NK-92 (cell line): ENCODE results near the gene MUL1.
"Not testable (repeated sequence)": the region's sequence is repeated elsewhere in the genome, so short reads cannot be mapped to it uniquely, and the experiment has no call there.

ENCODE experiments used
- DNase-seq: peaks from one replicate; lab custom pipeline; 2025; ENCODE audit not compliant: unreplicated experiment; lab: John Stamatoyannopoulos, UW

MUL1 gene

DNA sequence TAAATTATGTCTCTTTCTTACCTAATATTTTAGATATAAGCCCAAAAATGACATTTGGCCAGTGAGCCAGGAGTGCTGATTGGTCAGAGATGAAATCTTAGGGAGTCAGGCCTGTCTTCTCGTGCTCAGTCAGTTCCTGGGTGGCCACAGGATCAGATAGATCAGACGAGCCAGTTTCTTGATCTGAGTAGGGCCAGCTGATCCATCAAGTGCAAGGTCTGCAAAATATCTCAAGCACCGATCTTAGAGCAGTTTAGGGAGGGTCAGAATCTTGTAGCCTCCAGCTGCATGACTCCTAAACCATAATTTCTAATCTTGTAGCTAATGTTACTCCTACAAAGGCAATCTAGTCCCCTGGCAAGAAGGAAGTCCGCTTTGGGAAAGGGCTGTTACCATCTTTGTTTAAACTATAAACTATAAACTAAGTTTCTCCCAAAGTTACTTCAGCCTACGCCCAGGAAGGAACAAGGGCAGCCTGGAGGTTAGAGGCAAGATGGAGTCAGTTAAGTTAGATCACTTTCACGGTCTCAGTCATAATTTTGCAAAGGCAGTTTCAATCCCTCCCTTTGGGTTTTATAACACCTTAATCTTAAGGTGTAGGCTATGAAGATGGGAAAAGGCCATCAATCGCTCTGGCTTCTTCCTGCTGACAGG is 11.8 kb upstream of the MUL1 start:
- not testable (repeated sequence) for DNase-seq

DNA sequence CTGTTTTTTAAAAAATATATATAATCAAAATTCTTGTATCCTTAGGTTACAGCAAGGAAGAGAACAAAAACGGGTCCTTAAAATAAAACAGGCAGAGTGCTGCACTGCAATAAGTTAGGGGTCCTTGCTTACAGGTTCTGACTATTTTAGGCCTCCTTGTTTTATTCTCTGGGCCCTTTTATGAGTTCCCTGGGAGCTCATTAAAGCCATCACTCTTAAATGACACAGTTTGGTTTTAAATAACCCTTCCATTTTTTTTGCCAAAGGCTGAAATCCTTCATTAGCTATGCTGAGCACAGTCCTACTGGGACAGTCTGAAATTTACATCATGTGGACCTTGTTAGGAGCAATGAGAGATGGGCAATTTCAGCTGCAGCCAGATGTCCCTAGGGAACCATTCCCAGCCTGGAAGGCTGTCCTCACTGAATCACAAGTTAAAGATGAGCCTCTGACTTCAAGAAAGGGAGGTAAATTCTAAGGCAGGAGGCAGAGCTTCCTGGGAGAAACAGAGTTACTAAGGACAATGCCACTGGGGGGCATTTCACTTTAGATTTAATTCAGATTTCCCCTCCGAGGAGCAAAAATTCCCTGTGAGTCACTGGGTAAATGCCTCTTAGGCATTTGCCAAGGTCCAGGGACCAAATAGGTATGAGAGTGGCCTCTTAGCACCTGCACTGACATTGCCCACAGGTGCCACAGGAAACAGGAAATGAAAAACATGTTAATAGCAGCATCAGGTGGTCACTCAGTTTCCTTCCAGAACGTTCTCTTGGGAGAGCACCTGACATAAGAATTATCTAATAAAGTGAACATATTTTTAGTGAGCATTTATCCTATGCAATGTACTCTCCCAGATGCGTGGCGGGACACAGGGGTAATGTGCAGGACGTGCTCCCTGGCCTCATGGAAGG is 3.8 kb upstream of the MUL1 start:
- no peak for DNase-seq

DNA sequence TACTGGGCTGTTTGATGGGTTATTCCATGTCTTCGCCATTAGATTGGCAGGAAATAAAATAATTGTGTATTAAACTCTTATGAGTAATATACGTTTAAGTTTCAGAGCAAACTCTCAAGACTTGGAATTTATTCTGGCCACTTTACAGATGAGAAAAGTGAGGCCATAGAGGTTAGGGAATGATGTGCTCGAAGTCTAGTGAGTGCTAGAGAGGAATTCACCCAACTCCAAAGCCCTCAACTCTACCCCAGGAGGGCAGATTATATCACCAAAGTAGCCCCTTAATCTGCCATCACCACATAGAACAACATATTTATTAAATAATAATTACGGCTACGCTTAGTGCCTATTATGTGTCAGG is 440 bp upstream of the MUL1 start:
- DNase-seq: no peak

DNA sequence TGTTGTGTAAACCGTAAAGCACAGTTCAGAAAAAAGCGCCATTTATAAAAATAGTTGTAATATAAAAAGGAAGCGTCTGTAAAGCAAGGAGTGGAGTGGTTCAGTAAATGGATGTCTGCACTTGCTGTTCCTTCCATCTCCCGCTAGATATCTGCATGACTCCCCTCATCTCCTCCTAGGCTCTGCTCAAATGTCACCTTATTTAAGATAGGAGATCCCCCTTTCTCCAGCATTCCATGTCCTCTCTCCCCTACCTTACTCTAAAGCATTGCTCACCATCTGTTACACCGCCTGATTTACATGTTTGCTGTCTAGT is 745 bp downstream of the MUL1 start:
- DNase-seq: no peak

DNA sequence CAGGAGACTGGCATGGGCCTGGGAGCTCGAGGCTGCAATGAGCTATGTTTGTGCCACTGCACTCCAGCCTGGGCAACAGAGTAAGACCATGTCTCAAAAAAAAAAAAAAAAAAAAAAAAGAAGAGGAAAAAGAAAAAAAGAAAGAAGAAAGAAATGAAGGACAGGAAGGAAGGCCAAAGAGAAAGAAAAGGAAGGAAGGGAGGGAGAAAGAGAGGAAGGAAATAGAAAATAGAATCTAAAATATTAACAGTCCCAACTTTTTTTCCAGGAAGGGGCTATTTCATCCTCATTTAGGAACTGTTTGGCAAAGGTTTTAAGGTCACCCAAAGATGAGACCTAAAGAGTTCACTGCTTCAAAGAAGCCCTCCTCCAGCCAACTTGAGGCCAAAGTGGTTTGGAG is 2.5 kb downstream of the MUL1 start:
- no peak for DNase-seq

DNA sequence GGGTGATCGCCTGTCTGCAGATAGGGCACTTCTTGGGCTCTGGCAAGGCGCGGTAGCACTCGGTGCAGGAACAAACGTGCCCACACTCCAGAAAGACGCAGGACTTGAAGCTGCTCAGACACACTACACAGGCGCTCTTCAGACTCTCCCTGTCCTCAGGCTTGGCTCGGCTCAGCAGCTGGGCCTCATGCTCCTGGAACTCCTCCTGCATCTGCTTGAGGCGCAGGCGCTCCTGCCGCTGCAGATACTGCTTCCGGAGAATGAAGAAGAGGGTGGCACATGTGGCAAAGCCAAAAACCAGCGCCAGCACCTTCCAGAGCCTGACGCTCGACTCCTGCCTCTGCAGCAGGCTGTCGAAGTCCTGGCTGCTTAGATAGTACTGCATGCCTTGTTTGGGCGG is 7.2 kb downstream of the MUL1 start:
- DNase-seq: no peak

DNA sequence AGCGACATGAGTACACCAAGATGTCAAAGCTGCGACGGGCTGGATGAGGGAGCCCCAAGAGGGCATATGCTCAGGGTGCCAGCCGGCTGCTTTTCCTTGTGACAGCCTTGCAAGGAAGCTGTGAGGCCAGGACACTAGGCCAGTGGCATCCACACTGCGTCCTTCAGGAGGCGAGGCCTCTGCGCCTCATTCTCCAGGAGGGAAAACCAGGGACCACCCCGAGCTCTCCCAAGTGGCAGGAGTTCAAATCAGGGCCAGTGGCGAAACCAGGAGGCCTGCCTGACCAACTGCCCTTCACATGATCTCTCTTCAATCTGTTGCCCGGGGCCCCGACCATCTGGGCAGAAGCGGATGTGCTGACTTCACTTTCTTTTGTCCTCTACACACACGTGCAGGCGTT is 8.2 kb downstream of the MUL1 start:
- DNase-seq: no peak

DNA sequence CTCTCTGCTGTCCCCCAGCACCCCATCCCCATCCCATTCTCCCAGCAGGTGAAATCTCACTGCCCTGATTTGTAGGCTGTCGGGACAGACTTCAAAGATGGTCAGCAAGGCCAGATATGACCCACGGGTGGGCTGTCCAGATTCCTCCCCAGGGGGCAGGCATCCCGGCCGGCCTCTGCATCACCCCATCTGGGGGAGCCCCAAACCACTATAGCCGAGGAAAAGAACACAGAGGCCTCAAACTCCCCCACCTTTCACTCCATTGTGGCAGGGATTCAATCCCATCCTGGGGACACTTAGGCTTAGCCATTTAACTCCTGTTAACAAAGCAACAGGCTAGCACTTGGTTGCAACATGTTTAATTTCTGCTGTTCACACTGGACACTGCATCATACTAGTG is 8.8 kb downstream of the MUL1 start:
- DNase-seq: no peak

DNA sequence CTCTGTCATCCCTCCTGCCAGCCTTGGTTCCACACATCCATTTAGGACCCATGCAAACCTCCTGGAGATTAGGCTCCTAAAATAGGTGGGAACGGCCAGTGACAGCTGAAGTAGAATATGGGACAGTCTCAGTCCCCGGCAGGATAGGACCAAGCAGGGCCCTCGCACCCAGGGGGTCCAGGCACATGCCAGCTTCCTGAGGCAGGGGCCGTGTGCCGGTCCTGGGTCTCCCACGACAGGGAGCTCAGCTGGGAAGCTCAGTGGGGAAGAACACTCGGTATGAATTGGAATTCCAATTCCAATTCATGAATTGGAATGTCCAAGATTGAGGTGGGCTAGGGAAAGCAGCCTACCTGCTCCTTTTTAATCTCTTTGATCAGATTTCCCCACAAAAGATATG is 9.8 kb downstream of the MUL1 start:
- no peak for DNase-seq

DNA sequence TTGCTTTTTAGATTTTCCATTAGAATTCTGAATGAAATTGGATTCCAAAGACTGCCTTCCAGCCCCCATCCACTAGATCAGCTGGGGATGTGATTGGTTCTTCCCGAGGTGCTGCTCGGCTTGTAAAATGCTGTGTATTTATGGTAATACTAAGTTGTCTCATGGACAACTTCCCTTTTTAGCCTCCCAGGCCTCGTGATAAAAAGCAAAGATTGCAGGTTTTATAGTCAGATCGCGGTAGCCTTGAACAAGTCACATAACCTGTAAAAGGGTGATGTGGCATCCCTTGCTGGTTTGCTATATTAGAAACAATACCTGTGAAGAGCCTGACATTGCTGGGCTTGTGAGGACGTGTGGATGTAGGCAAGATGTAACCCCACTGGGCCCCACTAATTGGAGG is 10.4 kb downstream of the MUL1 start:
- no peak for DNase-seq

DNA sequence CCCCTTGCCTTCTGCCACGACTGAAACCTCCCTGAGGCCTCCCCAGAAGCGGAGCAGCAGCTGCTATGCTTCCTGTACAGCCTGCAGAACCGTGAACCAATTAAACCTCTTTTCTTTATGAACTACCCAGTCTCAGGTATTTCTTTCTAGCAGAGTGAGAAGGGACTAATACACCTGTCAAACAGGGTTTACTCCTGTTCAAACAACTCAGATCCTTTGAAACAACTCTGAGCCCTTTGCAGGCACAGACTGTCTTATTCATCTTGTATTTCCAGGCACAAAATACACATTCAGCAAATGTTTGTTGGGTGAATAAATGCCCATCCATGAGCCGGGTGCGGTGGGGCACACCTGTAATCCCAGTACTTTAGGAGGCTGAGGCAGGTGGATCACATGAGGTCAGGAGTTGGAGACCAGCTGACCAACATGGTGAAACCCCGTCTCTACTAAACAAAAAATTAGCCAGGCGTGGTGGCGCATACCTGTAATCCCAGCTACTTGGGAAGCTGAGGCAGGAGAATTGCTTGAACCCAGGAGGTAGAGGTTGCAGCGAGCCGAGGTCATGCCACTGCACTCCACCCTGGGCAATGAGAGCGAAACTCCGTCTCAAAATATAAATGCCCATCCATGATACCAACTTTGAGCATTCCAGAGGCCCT is 11.1 kb downstream of the MUL1 start:
- DNase-seq: not testable (repeated sequence)

DNA sequence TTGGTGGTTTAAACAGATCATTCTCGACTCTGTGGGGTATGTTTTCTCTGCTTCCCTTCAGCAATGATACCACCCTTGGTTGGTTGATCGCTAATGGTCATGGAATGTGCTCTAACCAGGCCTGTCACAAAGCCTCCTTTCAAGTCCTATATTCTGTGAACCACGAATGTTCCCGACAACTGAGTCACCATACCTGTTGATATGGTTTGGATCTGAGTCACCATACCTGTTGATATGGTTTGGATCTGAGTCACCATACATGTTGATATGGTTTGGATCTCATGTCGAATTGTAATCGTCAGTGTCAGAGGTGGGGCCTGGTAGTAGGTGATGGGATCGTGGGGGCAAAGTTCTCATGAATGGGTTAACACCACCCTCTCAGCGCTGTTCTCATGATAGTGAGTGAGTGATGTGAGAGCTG is 11.7 kb downstream of the MUL1 start:
- DNase-seq: no peak

DNA sequence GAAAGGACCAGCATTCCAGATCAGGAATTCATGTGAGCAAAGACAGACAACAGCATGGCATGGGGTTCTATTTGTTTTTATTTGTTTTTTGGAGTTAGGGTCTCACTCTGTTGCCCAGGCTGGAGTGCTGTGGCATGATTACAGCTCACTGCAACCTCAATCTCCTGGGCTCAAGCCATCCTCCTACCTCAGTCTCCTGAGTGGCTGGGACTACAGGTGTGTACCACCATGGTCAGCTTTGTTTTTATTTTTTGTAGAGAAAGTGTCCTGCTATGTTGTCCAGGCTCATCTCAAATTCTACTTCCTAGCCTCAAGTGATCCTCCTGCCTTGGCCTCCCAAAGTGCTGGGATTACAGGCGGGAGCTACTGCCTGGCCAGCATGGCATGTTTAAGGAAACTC is 12.3 kb downstream of the MUL1 start:
- no peak for DNase-seq

DNA sequence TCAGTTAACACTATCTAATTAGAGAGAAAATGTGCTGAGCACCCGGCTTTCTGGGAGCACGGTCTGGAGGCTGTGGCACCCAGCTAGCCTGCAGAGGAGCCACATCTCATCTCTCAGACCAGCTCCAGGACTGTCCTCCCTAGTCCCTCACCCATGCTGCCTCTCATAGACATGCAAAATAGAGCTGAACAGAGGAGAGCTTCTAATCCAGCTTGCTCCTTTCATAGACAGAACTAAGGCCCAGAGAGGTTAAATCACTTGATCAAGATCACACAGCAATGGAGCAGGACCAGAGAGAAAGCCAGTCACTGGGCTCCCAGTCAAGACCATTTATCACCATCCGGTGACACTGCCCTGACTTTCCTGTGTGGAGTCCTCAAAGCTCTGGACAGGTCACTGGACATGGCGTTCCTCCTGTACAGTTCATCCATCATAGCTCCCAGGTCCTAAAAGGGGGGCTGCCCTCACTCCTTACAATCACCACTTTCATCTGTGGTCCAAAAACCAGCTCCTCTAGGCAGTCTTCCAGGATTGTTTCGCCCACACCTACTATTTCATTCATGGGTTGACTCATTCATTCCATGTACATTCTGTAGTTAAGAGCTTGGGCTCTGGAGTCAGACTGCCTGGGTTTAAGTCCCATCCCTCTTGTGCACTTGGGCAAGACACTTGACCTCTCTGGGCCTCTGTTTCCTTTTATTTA is 13.2 kb downstream of the MUL1 start:
- no peak for DNase-seq

DNA sequence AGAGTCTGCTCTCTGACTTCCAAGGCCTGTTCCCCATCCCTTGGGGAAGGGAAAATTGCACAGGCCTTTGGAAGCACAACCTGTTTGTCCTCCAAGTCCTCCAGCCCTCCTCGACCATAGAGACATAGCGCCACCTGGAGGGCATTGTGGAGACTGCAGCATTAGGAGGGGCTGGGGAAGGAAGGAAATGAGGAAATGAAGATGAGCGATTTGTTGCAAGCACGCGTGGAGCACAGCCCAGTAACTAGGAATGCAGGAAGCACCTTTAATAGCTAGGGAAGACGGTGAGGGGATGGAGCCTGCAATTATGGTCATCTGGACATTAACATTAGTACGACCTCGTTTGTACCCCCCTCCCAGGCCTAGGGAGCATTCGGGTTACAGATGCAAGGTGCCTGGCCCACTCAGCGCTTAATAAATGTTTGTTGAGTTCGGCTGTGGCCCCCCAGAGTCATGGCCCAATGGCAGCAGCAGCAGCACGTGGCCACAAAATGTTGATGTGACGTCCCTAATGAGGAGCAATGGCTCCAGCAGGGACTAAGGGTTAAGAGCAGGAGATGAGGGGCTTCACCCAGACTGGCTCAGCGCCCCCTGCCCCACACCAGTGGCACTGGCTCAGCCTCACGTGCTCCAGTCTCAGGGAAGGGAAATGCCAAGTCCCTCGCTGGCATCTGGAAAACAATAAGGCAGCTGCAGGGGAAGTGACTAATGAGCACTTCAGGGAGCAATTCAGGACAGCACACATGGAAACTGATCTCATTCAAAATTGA is 13.9 kb downstream of the MUL1 start:
- DNase-seq: peak; percentile 22

DNA sequence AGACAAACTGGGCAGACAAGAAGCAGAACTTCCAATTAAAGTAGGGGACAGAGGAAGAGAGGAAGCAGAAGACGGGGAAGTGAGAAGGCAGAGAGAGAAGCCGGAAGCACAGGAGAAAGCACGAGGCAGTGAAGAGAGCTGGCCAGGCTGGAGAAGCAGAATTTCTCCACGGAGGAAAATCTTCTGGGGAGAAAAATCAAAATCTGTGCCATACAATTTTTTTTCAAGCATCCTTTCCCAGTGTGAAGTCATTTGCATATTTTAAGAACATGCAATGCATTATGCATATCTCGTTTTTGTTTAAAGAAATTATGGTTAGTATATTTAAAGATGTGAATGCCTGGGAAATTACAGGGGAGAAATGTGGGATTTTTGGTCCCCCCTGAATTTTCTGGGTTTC is 14.6 kb downstream of the MUL1 start:
- no peak for DNase-seq

DNA sequence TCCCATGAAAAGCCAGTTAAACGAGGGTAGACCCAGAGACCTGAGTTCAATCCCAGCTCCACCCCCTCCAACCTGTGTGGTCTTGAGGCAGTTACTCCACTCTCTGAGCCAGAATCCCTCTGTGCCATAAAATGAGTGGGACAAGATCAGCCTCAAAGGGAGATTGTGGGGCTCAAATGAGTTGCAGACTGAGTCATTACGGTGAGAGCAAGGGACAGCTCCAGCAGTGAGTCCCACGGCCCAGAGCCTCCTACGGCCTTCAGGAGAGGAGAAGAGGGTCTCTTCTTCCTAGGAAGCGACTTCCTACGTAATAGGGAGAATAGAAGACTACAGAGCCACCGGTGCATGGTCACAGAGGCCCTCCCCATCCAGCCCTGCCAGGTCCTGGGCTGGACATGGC is 15.2 kb downstream of the MUL1 start:
- DNase-seq: no peak

DNA sequence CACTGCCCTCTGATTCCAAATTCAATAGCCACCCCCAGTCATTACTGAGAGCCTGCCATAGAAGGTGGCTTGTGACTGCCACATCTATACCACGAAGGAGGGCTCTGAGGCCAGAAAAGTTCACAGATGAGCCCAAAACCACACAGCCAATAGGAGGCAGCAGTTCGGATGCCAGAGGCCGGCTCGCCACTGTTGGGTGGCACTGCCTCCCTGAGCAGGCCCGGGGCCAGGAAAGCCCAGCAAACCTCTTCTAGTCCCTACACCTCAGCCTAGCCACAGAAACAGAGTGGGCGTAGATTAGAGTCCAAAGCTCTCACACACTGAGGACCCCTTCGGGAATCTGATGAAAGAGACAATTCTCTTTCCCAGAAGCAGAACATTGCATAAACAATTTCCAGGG is 16.1 kb downstream of the MUL1 start:
- no peak for DNase-seq

DNA sequence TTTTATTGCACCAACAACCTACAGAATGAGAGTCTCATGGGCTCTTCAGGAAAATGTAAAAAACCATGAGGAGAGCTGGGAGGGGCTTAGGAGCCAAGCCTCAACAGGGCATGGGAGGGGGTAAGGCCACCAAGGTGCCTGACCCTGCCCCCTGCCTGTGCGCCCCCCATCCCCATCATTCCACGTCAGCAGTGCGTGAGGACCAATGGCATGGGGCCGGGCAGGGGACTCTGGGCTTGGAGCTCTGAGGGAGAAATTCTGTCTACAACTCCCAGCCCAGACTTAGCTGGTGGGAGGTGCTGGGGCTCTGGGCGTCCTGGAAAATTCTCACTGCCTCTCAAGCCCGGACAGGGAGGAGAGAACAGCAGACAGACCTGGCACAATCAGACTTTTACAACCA is 16.8 kb downstream of the MUL1 start:
- no peak for DNase-seq

DNA sequence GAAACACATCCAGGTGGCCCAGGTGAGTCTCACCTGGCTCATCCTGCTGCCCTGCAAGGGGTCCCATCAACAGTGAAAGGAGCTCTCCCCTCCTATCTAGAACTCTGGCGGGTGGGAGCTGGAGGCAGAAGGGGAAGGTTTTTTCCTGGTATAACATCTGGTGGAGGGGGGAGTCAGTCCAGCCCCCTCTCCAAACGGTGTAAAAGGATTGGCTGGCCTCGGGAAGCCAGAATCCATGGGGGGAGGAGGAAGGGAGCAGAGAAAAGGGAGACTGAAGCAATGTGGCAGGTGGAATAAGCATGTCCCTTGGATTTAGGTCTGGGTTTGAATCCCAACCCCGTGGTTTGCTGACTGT is 20.7 kb downstream of the MUL1 start:
- no peak for DNase-seq
